GM06990 (cell line): ENCODE results near the gene JADE2.
A peak's percentile ranks its signal among the peaks of the same experiment; 100 is the strongest.

Experiments
- DNase-seq: peaks from one replicate; pipeline ENCODE4 v3.0.0-alpha.2; 2011; ENCODE audit not compliant: insufficient read length; ENCODE audit errors: extremely low read depth
- H3K27me3 ChIP-seq: replicated peaks from 2 replicates; pipeline ENCODE4 v1.6.0; 2011; ENCODE audit warnings: low read length; ENCODE audit not compliant: control insufficient read depth, insufficient read depth
- H3K36me3 ChIP-seq: 2 replicates; pipeline ENCODE4 v1.5.1; 2011; ENCODE audit warnings: low read length; ENCODE audit not compliant: control insufficient read depth, insufficient read depth
- H3K4me3 ChIP-seq: replicated peaks from 2 replicates; pipeline ENCODE4 v1.5.1; 2011; ENCODE audit warnings: low read depth, mild to moderate bottlenecking, control low read depth, low read length
- TF ChIP-seq, protein P1 (sequence below): IDR thresholded peaks from 2 replicates; pipeline ENCODE4 v1.5.1; 2011; ENCODE audit warnings: low read length, control low read depth, mild to moderate bottlenecking, inconsistent platforms; ENCODE audit not compliant: insufficient read depth, poor library complexity, severe bottlenecking

JADE2 gene

DNA sequence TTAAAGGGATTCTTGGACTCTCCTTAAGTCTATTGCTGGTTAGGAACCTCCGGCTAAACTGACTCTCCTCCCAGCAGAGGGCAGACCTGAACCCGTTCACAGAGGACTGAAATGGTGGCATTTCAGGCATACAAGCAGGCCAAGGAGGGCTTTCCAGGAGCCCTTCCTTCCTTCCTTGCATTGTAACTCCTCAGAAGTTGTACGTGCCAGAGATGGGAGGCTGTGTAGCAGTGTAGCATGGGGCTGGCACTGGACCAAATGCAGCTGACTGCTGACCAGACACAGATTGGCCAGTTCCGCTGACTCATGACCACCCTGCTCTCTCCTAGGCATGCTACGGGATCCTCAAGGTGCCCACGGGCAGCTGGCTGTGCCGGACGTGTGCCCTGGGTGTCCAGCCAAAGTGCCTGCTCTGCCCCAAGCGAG lies 36.4 kb downstream of the JADE2 start:
- DNase-seq: no peak
- peaks cover 68% of the 10 kb centered on the region for H3K36me3 ChIP-seq
- TF ChIP-seq, protein P1, sequence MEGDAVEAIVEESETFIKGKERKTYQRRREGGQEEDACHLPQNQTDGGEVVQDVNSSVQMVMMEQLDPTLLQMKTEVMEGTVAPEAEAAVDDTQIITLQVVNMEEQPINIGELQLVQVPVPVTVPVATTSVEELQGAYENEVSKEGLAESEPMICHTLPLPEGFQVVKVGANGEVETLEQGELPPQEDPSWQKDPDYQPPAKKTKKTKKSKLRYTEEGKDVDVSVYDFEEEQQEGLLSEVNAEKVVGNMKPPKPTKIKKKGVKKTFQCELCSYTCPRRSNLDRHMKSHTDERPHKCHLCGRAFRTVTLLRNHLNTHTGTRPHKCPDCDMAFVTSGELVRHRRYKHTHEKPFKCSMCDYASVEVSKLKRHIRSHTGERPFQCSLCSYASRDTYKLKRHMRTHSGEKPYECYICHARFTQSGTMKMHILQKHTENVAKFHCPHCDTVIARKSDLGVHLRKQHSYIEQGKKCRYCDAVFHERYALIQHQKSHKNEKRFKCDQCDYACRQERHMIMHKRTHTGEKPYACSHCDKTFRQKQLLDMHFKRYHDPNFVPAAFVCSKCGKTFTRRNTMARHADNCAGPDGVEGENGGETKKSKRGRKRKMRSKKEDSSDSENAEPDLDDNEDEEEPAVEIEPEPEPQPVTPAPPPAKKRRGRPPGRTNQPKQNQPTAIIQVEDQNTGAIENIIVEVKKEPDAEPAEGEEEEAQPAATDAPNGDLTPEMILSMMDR: peak; percentile 19

DNA sequence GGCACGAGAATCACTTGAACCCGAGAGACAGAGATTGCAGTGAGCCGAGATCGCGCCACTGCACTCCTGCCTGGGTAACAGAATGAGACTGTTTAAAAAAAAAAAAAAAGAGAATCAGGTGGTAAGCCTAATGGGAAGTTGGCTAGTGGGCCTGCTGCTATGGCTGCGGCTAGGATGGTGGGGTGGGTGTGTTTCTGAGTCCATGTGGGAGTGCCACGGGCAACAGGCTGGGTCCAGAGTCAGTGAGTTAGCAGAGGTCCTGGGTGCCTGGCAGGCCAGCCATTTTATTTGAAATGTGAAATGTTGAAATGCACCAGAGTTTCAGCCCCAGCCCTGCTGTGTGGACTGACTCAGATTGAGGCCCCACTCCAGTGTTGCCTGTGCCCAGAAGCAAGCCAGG lies 37.8 kb downstream of the JADE2 start:
- no peak for DNase-seq
- Histone ChIP-seq H3K27me3 (no peaks in the 10 kb centered on the region), H3K36me3 (peaks cover 78% of the 10 kb centered on the region), H3K4me3 (no peak overlapping the region)
- TF ChIP-seq, protein P1: no peak

More for the DNA sequence above, 36.4 kb downstream of the JADE2 start:
- H3K4me3 ChIP-seq: no peak overlapping the region
- no peaks in the 10 kb centered on the region for H3K27me3 ChIP-seq

DNA sequence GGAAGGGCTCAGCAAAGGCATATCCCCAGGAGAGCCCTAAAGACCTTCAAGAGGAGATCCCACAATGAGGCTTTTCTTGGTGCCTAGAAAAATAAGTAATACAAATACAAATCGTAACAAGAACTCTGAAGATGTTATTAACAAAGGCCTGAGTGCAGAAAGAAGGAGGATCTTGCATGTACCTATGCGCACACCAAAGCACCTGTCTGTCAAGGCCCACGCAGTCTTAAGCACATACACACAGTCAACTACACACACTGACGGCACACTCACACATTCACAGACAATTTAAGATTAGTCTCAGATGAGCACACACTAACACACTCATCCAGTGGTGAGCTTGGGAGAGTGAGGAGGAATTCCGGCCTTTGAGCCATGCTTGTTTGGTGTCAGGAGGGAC lies 38.5 kb downstream of the JADE2 start:
- Histone ChIP-seq H3K4me3 (no peak overlapping the region), H3K36me3 (peaks cover 78% of the 10 kb centered on the region), H3K27me3 (no peaks in the 10 kb centered on the region)
- TF ChIP-seq, protein P1: no peak
- no peak for DNase-seq

DNA sequence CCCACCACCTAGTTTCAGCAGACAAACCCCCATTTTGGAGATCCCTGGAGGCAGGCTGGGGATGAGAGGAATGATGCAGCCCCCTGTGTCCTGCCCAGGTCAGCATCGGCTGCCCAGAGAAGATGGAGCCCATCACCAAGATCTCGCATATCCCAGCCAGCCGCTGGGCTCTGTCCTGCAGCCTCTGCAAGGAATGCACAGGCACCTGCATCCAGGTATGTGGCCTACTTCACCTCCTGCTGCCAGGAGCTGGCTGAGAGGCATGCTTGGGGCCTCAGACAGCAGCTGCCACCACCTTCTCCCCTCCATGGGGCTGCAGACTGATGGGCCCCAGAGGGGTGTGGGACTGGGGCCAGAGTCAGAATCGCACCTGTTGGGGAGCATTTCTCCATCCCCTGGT lies 38.9 kb downstream of the JADE2 start:
- H3K36me3 ChIP-seq: peaks cover 75% of the 10 kb centered on the region
- no peak overlapping the region for H3K4me3 ChIP-seq
- H3K27me3 ChIP-seq: no peaks in the 10 kb centered on the region
- TF ChIP-seq, protein P1: no peak
- DNase-seq: no peak

DNA sequence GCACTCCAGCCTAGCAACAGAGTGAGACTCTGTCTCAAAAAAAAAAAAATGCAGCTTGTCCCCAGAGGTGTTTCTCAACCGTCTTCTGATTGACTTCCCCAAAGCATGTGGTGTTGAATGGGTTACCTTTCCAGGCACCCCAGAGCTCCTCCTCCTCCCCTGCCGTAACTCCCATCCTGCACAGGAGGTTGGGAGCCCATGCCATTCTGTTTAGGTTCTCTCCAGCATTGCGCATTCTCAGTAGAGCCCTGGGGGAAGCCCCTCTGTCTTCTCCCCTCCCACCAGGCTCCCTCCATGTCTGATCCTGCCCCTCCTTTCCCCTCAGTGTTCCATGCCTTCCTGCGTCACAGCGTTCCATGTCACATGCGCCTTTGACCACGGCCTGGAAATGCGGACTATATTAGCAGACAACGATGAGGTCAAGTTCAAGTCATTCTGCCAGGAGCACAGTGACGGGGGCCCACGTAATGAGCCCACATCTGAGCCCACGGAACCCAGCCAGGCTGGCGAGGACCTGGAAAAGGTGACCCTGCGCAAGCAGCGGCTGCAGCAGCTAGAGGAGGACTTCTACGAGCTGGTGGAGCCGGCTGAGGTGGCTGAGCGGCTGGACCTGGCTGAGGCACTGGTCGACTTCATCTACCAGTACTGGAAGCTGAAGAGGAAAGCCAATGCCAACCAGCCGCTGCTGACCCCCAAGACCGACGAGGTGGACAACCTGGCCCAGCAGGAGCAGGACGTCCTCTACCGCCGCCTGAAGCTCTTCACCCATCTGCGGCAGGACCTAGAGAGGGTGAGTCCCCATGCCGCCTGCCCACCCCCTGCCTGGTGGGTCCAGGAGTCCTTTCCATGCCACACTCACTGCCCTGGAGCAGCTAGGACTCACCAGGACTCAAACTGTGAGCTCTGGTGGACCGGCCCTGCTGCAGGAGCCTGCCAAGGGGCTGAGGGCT lies 40.6 kb downstream of the JADE2 start:
- TF ChIP-seq, protein P1: no peak

More for the DNA sequence above, 40.6 kb downstream of the JADE2 start:
- Histone ChIP-seq H3K27me3 (no peaks in the 10 kb centered on the region), H3K36me3 (peaks cover 66% of the 10 kb centered on the region), H3K4me3 (no peak overlapping the region)
- DNase-seq: no peak
